K562 (cell line): ENCODE data around the gene IL20. TPM values are rescaled to one million over a fixed set of nuclear protein-coding genes. Genes with fewer than 3 reads are reported as not detected.

Source experiments
- ADNP ChIP-seq: fragments of 200-800 bp; sonication (Bioruptor generic); IDR thresholded peaks from 2 replicates; pipeline ENCODE4 v1.6.1; 2016; ENCODE audit warnings: missing genetic modification characterization, missing compliant biosample characterization
- CC2D1A ChIP-seq: fragments of 450-650 bp; IDR thresholded peaks from 2 replicates; pipeline ENCODE4 v1.6.1; 2017; ENCODE audit warnings: mild to moderate bottlenecking
- CEBPB ChIP-seq: fragments of 450-650 bp; IDR thresholded peaks from 2 replicates; pipeline ENCODE4 v1.6.1; 2016; ENCODE audit warnings: missing genetic modification characterization, missing compliant biosample characterization
- CREBBP ChIP-seq: IDR thresholded peaks from one replicate; pipeline ENCODE4 v1.6.1; 2012; ENCODE audit warnings: low read depth, mild to moderate bottlenecking, control low read depth, inconsistent platforms, low read length
- HNRNPH1 ChIP-seq: fragments of 200-400 bp; formaldehyde crosslinking; optimal IDR thresholded peaks from 2 replicates; pipeline ENCODE3; 2017; ENCODE audit warnings: low read depth, mild to moderate bottlenecking, low read length, moderate library complexity
- NFRKB ChIP-seq: fragments of 450-650 bp; IDR thresholded peaks from 2 replicates; pipeline ENCODE4 v1.6.1; 2016; ENCODE audit warnings: low read depth
- NONO ChIP-seq, 2 experiments: fragments of 200-400 bp in 1 of 2; fragments of 450-650 bp in 1 of 2; formaldehyde crosslinking in 1 of 2; IDR thresholded peaks; 2 replicates each; pipeline ENCODE4 v1.6.1; 2017; ENCODE audit warnings: low read depth in 2 of 2, mild to moderate bottlenecking in 2 of 2, moderate library complexity in 2 of 2, low read length in 1 of 2
- POLR2AphosphoS2 ChIP-seq: IDR thresholded peaks from 2 replicates; pipeline ENCODE4 v1.6.1; 2012; ENCODE audit warnings: low read length, improper control_type of control experiment
- PPARD ChIP-seq: fragments of 250-450 bp; sonication (Bioruptor Pico); IDR thresholded peaks from 2 replicates; pipeline ENCODE4 v1.8.0; 2022; ENCODE audit warnings: inconsistent platforms, mild to moderate bottlenecking, moderate library complexity
- RAD51 ChIP-seq: fragments of 450-650 bp; IDR thresholded peaks from 2 replicates; pipeline ENCODE4 v1.7.1; 2016; ENCODE audit warnings: low read depth, mild to moderate bottlenecking, borderline replicate concordance
- STAG1 ChIP-seq: sonication (generic); formaldehyde crosslinking; IDR thresholded peaks from 2 replicates; pipeline ENCODE4 v1.5.0; 2020; ENCODE audit warnings: missing genetic modification reagents, borderline replicate concordance
- TAF7 ChIP-seq: fragments of 450-650 bp; IDR thresholded peaks from 2 replicates; pipeline ENCODE4 v1.6.1; 2016; ENCODE audit warnings: missing genetic modification characterization, missing compliant biosample characterization
- TARDBP ChIP-seq: fragments of 450-650 bp; IDR thresholded peaks from 2 replicates; pipeline ENCODE4 v1.6.1; 2016
- YY1 ChIP-seq, 3 experiments: IDR thresholded peaks; 2 replicates each; pipeline ENCODE4 v1.6.1; 2011; ENCODE audit warnings: low read length in 2 of 3, mild to moderate bottlenecking in 2 of 3, moderate library complexity in 2 of 3, borderline replicate concordance in 1 of 3, control low read depth in 1 of 3, low read depth in 1 of 3; ENCODE audit not compliant: insufficient read depth in 3 of 3, insufficient replicate concordance in 2 of 3, control insufficient read depth in 1 of 3, insufficient read length in 1 of 3; ENCODE audit errors: extremely low read depth in 1 of 3
- ZBTB1 ChIP-seq: sonication (generic); formaldehyde crosslinking; IDR thresholded peaks from 2 replicates; pipeline ENCODE4 v1.8.1; 2023; ENCODE audit warnings: missing genetic modification reagents, low read depth, mild to moderate bottlenecking, borderline replicate concordance
- ZBTB7A ChIP-seq: IDR thresholded peaks from 2 replicates; pipeline ENCODE4 v1.6.1; 2011; ENCODE audit warnings: low read depth, mild to moderate bottlenecking, low read length, moderate library complexity, borderline replicate concordance; ENCODE audit not compliant: control insufficient read depth
- ZC3H11A ChIP-seq: IDR thresholded peaks from 2 replicates; pipeline ENCODE4 v1.6.1; 2012; ENCODE audit warnings: low read depth, low read length, improper control_type of control experiment
- ZNF24 ChIP-seq: fragments of 450-650 bp; IDR thresholded peaks from 2 replicates; pipeline ENCODE4 v1.6.1; 2016
- ZNF354B ChIP-seq: fragments of 250-450 bp; sonication (Bioruptor Pico); IDR thresholded peaks from 2 replicates; pipeline ENCODE4 v1.4.0; 2020
- ZNF445 ChIP-seq: fragments of 250-450 bp; sonication (Bioruptor Pico); IDR thresholded peaks from 2 replicates; pipeline ENCODE4 v1.4.0; 2020; ENCODE audit warnings: low read depth, mild to moderate bottlenecking, moderate library complexity
- ZNF507 ChIP-seq: conservative IDR thresholded peaks from 2 replicates; pipeline ENCODE4 v1.6.1; 2017; ENCODE audit warnings: missing genetic modification characterization, missing compliant biosample characterization
- ZNF778 ChIP-seq: fragments of 450-650 bp; formaldehyde crosslinking; IDR thresholded peaks from 2 replicates; pipeline ENCODE4 v1.4.0; 2020; ENCODE audit warnings: mild to moderate bottlenecking, moderate library complexity
- ZNF830 ChIP-seq: fragments of 250-450 bp; sonication (Bioruptor Pico); IDR thresholded peaks from 2 replicates; pipeline ENCODE4 v1.5.0; 2021; ENCODE audit warnings: mild to moderate bottlenecking
- polyA plus RNA-seq, 8 experiments: library from polyadenylated mRNA; depleted of rRNA in 4 of 8; stranded (reverse) in 5 of 8; unstranded in 3 of 8; fragments of >200 nt; fragmentation: Nextera tagmentation in 2 of 8; fragmentation: Illumina TruSeq in 1 of 8; extraction: Ambion mirVana in 2 of 8; extraction: Trizol in 1 of 8; gene quantifications; 2 replicates each; pipeline versions ENCODE4 v1.2.1 to v1.2.3, GENCODE V29; 2011 to 2014; ENCODE audit warnings: inconsistent platforms in 1 of 8, missing spikeins in 1 of 8
- total RNA-seq, 7 experiments: library from RNA; depleted of rRNA in 6 of 7; stranded (reverse); fragments of >200 nt in 6 of 7; fragmentation: Illumina TruSeq in 2 of 7; extraction: Trizol in 2 of 7; gene quantifications; 2 replicates each; pipeline versions ENCODE4 v1.2.1 to v1.2.3, GENCODE V29; 2011 to 2021; ENCODE audit warnings: low replicate concordance in 1 of 7
- TF ChIP-seq, protein P1 (sequence below): sonication (generic); formaldehyde crosslinking; IDR thresholded peaks from 2 replicates; pipeline ENCODE4 v1.8.1; 2023; ENCODE audit warnings: mild to moderate bottlenecking, missing genetic modification reagents
- TF ChIP-seq, protein P2 (sequence below): fragments of 450-650 bp; formaldehyde crosslinking; IDR thresholded peaks from 2 replicates; pipeline ENCODE4 v1.4.0; 2020; ENCODE audit warnings: mild to moderate bottlenecking, moderate library complexity
- TF ChIP-seq, protein P3 (sequence below): fragments of 250-450 bp; sonication (Bioruptor Pico); IDR thresholded peaks from 2 replicates; pipeline ENCODE4 v1.4.0; 2020; ENCODE audit warnings: borderline replicate concordance

Gene IL20
- total and polyA plus RNA-seq, 9 of the 15 experiments (the other 6 are each of a cell fraction or from before 2014, with no cell fraction given), result not detected

DNA sequence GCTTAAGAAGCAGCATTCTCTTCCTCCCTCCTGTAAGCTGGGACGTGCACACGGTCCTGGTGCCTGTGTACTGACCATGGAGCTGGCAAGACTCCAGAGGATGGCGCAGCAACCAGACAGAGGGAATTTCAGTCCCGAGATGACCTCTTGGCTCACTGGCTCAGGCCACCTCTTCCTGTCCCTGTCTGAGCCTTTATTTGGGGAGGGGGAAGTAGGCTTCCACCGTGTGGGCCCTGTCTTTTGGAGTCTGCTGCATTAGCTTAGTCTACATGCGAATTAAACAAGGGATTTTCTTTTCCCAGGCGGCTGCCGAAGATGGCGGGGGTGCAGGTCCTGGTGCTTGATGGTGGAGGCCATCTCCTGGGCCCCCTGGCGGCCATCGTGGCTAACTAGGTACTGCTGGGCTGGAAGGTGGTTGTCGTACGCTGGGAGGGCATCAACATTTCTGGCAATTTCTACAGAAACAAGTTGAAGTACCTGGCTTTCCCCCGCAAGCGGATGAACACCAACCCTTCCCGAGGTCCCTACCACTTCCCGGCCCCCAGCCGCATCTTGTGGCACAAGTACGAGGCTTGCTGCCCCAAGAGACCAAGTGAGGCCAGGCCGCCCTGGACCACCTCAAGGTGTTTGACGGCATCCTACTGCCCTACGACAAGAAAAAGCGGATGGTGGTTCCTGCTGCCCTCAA lies 42.0 kb downstream of the IL20 start (continued):
- TF ChIP-seq NFRKB (peak; percentile 55; the same call in 1 of the 2 replicates), POLR2AphosphoS2 (no peak), ZNF507 (tag) (no peak), CC2D1A (peak; percentile 17; the same call in 1 of the 2 replicates), ZC3H11A (no peak), ZBTB1 (CRISPR knock-in tag) (no peak), TAF7 (tag) (no peak), ADNP (tag) (no peak), ZNF24 (no peak), ZNF830 (CRISPR knock-in tag) (no peak), CEBPB (tag) (no peak), STAG1 (CRISPR knock-in tag) (peak; percentile 67), RAD51 (no peak), NONO (IDR thresholded peaks at IDR 0.05; ENCODE audit: low read depth in 2 of 2, low read length in 1 of 2) (no peak), TARDBP (no peak), YY1 (IDR thresholded peaks at IDR 0.05; ENCODE audit: borderline replicate concordance in 1 of 3, control insufficient read depth in 1 of 3, extremely low read depth in 1 of 3, insufficient read depth in 3 of 3, insufficient read length in 1 of 3, insufficient replicate concordance in 2 of 3, low read depth in 1 of 3, low read length in 2 of 3) (peak; percentile 41 to 91 (median 85)), CREBBP (no peak), ZNF778 (CRISPR knock-in tag) (no peak), ZBTB7A (no peak), HNRNPH1 (no peak), ZNF354B (CRISPR knock-in tag) (no peak), ZNF445 (CRISPR knock-in tag) (no peak), PPARD (CRISPR knock-in tag) (no peak)
- TF ChIP-seq, protein P1, sequence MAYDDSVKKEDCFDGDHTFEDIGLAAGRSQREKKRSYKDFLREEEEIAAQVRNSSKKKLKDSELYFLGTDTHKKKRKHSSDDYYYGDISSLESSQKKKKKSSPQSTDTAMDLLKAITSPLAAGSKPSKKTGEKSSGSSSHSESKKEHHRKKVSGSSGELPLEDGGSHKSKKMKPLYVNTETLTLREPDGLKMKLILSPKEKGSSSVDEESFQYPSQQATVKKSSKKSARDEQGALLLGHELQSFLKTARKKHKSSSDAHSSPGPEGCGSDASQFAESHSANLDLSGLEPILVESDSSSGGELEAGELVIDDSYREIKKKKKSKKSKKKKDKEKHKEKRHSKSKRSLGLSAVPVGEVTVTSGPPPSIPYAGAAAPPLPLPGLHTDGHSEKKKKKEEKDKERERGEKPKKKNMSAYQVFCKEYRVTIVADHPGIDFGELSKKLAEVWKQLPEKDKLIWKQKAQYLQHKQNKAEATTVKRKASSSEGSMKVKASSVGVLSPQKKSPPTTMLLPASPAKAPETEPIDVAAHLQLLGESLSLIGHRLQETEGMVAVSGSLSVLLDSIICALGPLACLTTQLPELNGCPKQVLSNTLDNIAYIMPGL (CRISPR knock-in tag), result no peak
- TF ChIP-seq, protein P2, sequence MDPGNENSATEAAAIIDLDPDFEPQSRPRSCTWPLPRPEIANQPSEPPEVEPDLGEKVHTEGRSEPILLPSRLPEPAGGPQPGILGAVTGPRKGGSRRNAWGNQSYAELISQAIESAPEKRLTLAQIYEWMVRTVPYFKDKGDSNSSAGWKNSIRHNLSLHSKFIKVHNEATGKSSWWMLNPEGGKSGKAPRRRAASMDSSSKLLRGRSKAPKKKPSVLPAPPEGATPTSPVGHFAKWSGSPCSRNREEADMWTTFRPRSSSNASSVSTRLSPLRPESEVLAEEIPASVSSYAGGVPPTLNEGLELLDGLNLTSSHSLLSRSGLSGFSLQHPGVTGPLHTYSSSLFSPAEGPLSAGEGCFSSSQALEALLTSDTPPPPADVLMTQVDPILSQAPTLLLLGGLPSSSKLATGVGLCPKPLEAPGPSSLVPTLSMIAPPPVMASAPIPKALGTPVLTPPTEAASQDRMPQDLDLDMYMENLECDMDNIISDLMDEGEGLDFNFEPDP (CRISPR knock-in tag), result 0 out of 2 replicates have a peak, but pooled peaks have one; percentile 64
- TF ChIP-seq, protein P3, sequence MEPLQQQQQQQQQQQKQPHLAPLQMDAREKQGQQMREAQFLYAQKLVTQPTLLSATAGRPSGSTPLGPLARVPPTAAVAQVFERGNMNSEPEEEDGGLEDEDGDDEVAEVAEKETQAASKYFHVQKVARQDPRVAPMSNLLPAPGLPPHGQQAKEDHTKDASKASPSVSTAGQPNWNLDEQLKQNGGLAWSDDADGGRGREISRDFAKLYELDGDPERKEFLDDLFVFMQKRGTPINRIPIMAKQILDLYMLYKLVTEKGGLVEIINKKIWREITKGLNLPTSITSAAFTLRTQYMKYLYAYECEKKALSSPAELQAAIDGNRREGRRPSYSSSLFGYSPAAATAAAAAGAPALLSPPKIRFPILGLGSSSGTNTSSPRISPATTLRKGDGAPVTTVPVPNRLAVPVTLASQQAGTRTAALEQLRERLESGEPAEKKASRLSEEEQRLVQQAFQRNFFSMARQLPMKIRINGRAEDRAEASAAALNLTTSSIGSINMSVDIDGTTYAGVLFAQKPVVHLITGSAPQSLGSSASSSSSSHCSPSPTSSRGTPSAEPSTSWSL (CRISPR knock-in tag), result no peak
